HS-27A (cell line): ENCODE measurements around the gene CHPF2.

ENCODE experiments used
- DNase-seq: peaks from one replicate; pipeline ENCODE4 v3.0.0-alpha.2; 2012; ENCODE audit warnings: low read depth, missing footprints

CHPF2 gene

GRCh38 chr7:151246851-151247580 is 14.7 kb downstream of the CHPF2 start:
- no peak for DNase-seq

- no peak for DNase-seq
These were observed 15.5 kb downstream of the CHPF2 start for GRCh38 chr7:151247611-151248345.

GRCh38 chr7:151248346-151249033 is 16.2 kb downstream of the CHPF2 start, which contains the start of gene SMARCD3:
Gene SMARCD3, minus strand, starts transcription at chr7:151248694. Its CDS starts 132 bp downstream, at chr7:151248562.
- no peak for DNase-seq

GRCh38 chr7:151249034-151249731 is 16.9 kb downstream of the CHPF2 start:
- no peak for DNase-seq

GRCh38 chr7:151249732-151250072 is 17.4 kb downstream of the CHPF2 start:
- DNase-seq = no peak

- no peak for DNase-seq
These were observed 18.2 kb downstream of the CHPF2 start for GRCh38 chr7:151250181-151251132.

GRCh38 chr7:151251328-151251688 is 19.0 kb downstream of the CHPF2 start:
- no peak for DNase-seq

DNA sequence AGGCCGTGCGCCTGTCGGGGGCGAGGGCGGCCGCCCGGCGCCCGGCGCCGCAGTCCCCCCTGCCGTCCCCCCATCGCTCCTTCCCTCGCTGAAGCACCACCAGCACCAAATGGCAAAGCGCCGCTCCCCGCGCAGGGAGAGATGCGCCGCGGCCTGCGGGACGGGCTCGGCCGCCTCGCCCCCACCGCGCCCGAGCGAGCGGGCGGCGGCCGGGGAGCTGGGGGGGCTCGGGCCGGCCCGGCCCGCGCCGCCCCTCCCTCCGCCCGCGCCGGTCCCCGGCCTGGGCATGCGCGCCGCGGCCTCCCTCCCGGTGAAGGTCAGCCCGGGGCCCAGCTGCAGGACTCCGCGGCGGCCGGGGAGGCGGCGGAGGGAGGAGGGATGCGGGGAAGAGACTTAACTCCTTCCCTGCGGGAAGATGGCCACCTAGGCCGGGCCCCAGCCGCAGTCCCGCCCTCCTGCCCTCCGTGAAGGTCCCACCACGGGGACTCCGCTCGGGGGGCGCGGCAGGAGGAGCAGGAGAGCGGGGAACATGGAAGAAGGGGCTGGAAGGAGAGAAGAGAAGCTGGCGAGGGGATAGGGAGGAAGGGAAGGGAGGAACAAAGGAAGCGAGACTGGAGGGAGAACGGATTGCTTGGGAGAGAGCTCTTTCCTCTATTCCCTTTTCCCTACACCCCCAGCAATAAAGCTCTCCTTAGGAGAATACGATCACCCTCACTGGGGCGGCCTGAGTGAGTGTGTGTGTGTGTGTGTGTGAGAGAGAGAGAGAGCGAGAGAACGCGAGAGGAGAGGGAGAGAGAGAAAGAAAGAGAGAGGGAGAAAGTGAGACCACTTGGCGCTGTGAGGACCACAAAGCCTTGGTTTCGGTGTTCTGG is 19.6 kb downstream of the CHPF2 start:
- DNase-seq = no peak

- DNase-seq = no peak
These were observed 20.2 kb downstream of the CHPF2 start for GRCh38 chr7:151252561-151252835.

DNA sequence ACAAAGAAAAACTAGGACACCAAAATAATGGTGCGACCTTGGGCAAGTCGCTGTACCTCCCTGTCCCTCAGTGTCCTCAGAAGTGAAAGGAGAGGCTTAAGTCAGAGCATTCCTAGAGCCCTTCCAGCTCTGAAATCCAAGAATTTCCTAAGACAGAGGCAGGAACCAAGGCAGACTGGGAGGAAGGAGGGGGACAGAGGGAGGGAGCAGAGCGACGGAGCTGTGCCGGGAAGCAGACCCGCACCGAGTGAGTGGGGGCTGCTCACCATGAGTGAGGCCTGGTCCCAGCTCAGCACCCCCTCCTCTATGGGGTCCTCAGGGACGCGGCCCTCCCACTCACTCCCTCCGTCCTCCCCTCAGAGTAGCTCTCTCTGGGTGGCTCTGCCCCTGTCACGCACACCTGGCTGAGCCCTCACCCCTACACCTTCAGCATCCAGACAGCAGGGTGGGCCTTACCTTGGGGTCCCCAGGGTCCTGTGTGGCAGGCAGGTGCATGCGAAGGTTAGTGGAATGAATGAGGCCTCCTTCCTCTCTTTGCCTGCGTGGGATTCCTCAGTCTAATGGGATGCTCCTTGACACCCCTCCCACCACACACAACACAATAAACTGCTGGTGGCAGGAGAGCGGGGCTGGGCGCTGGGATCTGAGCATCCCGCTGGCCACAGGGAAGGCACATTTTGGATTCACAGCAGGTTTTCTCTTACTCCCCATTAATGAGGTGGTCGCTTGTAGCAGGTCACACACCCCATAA is 20.9 kb downstream of the CHPF2 start:
- no peak for DNase-seq

DNA sequence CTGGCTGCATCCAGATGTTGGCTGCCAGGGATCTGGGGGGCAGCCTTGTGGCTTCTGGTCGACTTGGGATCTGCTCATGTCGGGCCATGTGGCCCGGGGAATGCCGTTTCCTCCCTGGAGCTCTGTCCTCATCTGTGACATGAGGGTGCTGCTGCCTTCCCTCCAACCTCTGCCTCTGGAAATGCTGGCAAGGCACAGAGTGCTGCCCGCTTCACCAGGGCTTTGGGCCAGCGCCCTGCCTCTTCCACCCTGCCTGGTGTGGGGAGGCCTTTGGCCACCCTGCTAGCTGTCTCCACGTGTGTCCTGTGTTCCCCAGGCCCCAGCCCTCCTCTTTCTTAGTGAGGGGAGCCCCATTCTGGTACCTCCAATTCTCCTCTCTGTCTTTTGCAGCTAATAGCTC is 22.0 kb downstream of the CHPF2 start:
- DNase-seq = no peak

GRCh38 chr7:151254851-151255250 is 22.6 kb downstream of the CHPF2 start:
- DNase-seq = no peak

- DNase-seq = no peak
These were observed 23.1 kb downstream of the CHPF2 start for GRCh38 chr7:151255390-151255789.

DNA sequence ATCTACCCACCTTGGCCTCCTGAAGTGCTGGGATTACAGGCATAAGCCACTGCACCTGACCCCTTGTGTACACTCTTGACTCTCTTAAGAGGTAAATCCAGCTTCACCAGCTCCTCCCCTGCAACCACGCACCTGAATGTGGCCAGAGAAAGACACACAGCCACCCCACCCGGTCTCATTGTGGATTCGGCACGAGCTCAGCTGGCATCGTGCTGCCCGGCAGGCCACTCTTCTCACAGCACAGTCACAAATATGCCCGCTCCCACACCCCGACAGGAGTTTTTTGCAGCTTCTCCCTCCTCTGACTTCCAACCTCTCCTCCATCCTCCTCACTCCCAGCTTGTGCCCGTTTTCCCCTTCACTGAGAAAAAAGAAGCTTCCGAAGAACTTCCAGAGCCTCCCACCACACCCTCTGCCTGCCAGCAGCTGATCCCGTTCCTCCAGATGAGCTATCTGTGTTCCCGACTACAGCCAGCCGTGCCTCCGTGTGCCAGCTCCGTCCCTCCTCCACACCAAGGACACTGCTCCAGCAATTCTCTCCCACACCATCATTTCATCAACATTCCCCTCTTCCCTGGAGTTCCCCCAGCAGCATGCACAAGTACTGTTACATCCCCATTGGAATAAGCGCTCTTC is 24.2 kb downstream of the CHPF2 start:
- no peak for DNase-seq

DNA sequence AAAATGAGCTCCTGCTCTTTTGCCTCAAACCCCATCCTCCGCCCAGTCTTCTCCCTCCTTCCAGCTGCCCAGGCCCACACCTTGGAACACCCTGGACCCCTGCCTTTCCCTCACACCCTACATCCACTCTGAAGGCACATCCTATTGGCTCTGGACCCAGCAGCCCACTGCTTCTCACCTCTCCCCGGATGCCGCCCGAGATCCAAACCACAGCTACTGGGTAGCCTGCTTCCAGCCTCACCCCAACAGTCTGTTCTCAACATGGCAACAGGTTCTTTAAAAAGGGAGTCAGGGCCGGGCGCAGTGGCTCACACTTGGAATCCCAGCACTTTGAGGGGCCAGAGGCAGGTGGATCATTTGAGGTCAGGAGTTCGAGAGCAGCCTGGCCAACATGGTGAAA is 25.7 kb downstream of the CHPF2 start:
- DNase-seq = no peak

- no peak for DNase-seq
These were observed 28.2 kb downstream of the CHPF2 start for GRCh38 chr7:151260471-151260870.

DNA sequence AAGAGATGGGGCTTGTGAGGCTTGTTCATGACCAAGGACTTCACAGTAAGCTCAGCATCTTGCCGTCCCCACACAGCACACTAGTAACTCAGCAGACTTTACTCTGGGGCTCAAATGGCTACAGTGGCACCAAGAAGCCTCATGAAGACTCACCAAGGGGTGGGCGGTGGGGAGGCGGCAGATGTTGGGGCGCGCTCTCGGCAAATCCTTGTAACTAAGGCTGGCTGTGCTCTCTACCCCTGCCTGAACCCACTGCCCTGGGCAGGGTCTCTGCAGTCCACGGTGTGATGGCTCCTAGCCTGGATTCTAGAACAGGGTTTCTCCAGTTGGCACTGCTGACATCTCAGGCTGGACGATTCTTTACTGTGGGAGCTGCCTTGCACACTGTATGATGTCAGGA is 28.6 kb downstream of the CHPF2 start:
- DNase-seq = no peak

DNA sequence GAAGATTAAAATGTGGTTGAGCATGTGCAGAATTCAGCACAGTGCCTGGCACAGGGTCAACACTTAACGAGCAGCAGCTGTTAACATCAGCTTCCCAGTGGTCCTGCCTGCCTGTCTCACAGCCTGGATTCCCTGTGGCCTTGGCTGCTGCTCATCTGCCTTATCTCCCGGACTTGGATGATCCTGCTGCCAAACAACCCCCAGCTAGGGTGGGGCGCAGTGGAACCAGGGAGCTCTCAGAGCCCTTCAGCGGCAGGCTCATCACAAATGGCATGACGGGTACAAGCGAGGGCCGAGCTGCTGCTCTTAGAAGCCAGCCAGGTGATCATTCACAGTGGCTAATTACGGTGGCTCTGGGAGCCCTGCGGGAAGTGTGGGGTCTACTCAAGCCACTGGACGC is 29.2 kb downstream of the CHPF2 start:
- no peak for DNase-seq

DNA sequence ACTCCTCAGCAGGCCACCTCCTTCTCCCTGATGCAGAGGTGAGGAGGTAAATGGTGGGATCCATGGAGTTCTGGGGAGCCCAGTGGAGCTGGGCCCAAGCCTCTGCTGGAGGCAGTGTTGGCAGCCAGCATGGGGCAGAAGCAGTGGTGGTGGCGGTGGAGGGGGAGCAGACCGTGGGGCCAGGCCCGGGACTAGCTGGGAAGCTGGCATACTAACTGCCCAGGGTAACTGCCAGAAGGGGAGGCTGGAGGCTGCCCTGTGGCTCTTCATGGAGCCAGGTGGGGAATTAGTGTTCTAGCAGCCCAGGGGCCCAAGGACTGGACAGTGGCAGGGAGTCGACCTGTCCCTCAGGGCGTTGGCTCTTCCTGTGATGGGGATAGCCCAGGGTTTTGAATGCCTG is 32.3 kb downstream of the CHPF2 start:
- no peak for DNase-seq
